ENCODE data around the gene COL15A1. TPM values are rescaled to one million over a fixed set of nuclear protein-coding genes. Genes with fewer than 3 reads are reported as not detected.

The COL15A1 gene
- total RNA-seq, 1 experiment from 2014 or later: 0.22 TPM

DNA sequence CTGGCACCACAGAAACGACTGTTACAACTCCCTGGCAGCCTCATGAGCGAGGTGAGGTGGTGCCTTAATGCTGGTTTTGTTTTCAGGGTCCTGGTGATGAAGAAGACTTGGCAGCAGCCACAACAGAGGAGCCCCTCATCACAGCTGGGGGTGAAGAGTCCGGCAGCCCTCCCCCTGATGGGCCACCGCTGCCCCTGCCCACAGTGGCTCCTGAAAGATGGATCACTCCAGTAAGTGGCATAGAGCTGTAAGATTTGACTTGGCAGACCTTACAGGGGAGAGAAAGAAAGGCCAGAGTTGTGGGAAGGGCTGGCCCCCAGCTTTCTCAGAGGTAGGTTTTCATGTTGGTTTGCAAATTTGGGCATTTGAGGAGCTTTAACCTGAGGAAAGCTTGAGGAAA lies 72.2 kb downstream of the COL15A1 start (continued):
- no peak for TF ChIP-seq ZNF396 (CRISPR knock-in tag; IDR thresholded peaks at IDR 0.05; ENCODE audit: borderline replicate concordance)

- ChIA-PET CTCF (interaction anchor here (1.2 kb wide), 1 partner anchor 124 kb away, joined by 3 read pairs; no protein-coding TSS in a partner anchor), POLR2A (no interaction called here)
- peaks cover 6% of the 10 kb centered on the region for H3K27me3 Mint-ChIP-seq (ENCODE audit: low read depth)
- H3K9me3 Mint-ChIP-seq: peaks cover 46% of the 10 kb centered on the region
- H3K27ac Mint-ChIP-seq: no peak overlapping the region
- H3K4me1 Mint-ChIP-seq: no peaks in the 10 kb centered on the region
- no peak overlapping the region for H3K4me3 Mint-ChIP-seq
- DNase-seq (ENCODE audit: low spot score): no peak
- no peak for ATAC-seq
- no peak for TF ChIP-seq GTF2I (CRISPR knock-in tag; conservative IDR thresholded peaks at IDR 0.05)
- no peak for TF ChIP-seq FOXP1 (CRISPR knock-in tag; IDR thresholded peaks at IDR 0.05; ENCODE audit: borderline replicate concordance)
- no peak for TF ChIP-seq JUN (CRISPR knock-in tag; IDR thresholded peaks at IDR 0.05)
- no peak for TF ChIP-seq OVOL2 (CRISPR knock-in tag; IDR thresholded peaks at IDR 0.05; ENCODE audit: borderline replicate concordance)
- TF ChIP-seq NR1H2 (CRISPR knock-in tag; IDR thresholded peaks at IDR 0.05): no peak
- TF ChIP-seq, protein P1, sequence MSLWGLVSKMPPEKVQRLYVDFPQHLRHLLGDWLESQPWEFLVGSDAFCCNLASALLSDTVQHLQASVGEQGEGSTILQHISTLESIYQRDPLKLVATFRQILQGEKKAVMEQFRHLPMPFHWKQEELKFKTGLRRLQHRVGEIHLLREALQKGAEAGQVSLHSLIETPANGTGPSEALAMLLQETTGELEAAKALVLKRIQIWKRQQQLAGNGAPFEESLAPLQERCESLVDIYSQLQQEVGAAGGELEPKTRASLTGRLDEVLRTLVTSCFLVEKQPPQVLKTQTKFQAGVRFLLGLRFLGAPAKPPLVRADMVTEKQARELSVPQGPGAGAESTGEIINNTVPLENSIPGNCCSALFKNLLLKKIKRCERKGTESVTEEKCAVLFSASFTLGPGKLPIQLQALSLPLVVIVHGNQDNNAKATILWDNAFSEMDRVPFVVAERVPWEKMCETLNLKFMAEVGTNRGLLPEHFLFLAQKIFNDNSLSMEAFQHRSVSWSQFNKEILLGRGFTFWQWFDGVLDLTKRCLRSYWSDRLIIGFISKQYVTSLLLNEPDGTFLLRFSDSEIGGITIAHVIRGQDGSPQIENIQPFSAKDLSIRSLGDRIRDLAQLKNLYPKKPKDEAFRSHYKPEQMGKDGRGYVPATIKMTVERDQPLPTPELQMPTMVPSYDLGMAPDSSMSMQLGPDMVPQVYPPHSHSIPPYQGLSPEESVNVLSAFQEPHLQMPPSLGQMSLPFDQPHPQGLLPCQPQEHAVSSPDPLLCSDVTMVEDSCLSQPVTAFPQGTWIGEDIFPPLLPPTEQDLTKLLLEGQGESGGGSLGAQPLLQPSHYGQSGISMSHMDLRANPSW (CRISPR knock-in tag; conservative IDR thresholded peaks at IDR 0.05; ENCODE audit: low read depth): no peak
- no peak for TF ChIP-seq GRHL2 (CRISPR knock-in tag; IDR thresholded peaks at IDR 0.05; ENCODE audit: insufficient replicate concordance, severe bottlenecking)
- TF ChIP-seq E2F5 (CRISPR knock-in tag; IDR thresholded peaks at IDR 0.05): no peak
- TF ChIP-seq NFATC4 (CRISPR knock-in tag; IDR thresholded peaks at IDR 0.05): no peak
- TF ChIP-seq FOXP4 (CRISPR knock-in tag; IDR thresholded peaks at IDR 0.05): no peak
- TF ChIP-seq TP53 (CRISPR knock-in tag; IDR thresholded peaks at IDR 0.05): no peak
- TF ChIP-seq MAX (CRISPR knock-in tag; IDR thresholded peaks at IDR 0.05): no peak
- no peak for TF ChIP-seq AR (CRISPR knock-in tag; IDR thresholded peaks at IDR 0.05)
- no peak for TF ChIP-seq PRRX2 (CRISPR knock-in tag; IDR thresholded peaks at IDR 0.05)
- H3K36me3 Mint-ChIP-seq: peaks cover 14% of the 10 kb centered on the region
Measured at GRCh38 chr9:99016681-99017387, 73.1 kb downstream of the COL15A1 start.

All from WTC11 (cell line).